ENCODE results near the gene OR52E5. TPM values are rescaled to one million over a fixed set of nuclear protein-coding genes. Genes with fewer than 3 reads are reported as not detected.

OR52E5 gene
- total RNA-seq, 2 donors from 2014 or later, result not detected

GRCh38 chr11:5923427-5923776 lies 30.4 kb downstream of the OR52E5 start:
- H3K4me3 ChIP-seq, result no peak overlapping the region
- no peaks in the 10 kb centered on the region for H3K4me1 ChIP-seq (ENCODE audit: control insufficient read depth in 1 of 2, low read depth in 2 of 2)
- no peaks in the 10 kb centered on the region for H3K9me3 ChIP-seq
- no peaks in the 10 kb centered on the region for H3K27me3 ChIP-seq (replicated peaks; ENCODE audit: insufficient read depth)
- no peak for ATAC-seq (ENCODE audit: insufficient number of reproducible peaks, low FRiP score, low read depth)
- no peaks in the 10 kb centered on the region for H3K36me3 ChIP-seq
- TF ChIP-seq CTCF (IDR thresholded peaks at IDR 0.05), result no peak
- no peak overlapping the region for H3K27ac ChIP-seq
- no peak for DNase-seq (ENCODE audit: low spot score)

- H3K36me3 ChIP-seq, result no peaks in the 10 kb centered on the region
- no peak overlapping the region for H3K4me3 ChIP-seq
- ATAC-seq (ENCODE audit: insufficient number of reproducible peaks, low FRiP score, low read depth) (no peak), DNase-seq (ENCODE audit: low spot score) (no peak)
- H3K27me3 ChIP-seq (replicated peaks; ENCODE audit: insufficient read depth), result no peaks in the 10 kb centered on the region
- H3K4me1 ChIP-seq (ENCODE audit: control insufficient read depth in 1 of 2, low read depth in 2 of 2), result no peaks in the 10 kb centered on the region
- no peak for TF ChIP-seq CTCF (IDR thresholded peaks at IDR 0.05)
- no peak overlapping the region for H3K27ac ChIP-seq
- H3K9me3 ChIP-seq, result no peaks in the 10 kb centered on the region
Observed at GRCh38 chr11:5923794-5924193, 30.8 kb downstream of the OR52E5 start.

GRCh38 chr11:5928271-5928670 lies 35.3 kb downstream of the OR52E5 start:
- no peaks in the 10 kb centered on the region for H3K27me3 ChIP-seq (replicated peaks; ENCODE audit: insufficient read depth)
- H3K9me3 ChIP-seq, result no peaks in the 10 kb centered on the region
- no peak for DNase-seq (ENCODE audit: low spot score)
- H3K36me3 ChIP-seq, result no peaks in the 10 kb centered on the region
- no peaks in the 10 kb centered on the region for H3K4me1 ChIP-seq (ENCODE audit: control insufficient read depth in 1 of 2, low read depth in 2 of 2)
- no peak for TF ChIP-seq CTCF (IDR thresholded peaks at IDR 0.05)
- no peak for ATAC-seq (ENCODE audit: insufficient number of reproducible peaks, low FRiP score, low read depth)
- no peak overlapping the region for H3K4me3 ChIP-seq
- no peak overlapping the region for H3K27ac ChIP-seq

GRCh38 chr11:5928811-5929210 lies 35.8 kb downstream of the OR52E5 start:
- Histone ChIP-seq H3K36me3 (no peaks in the 10 kb centered on the region), H3K4me3 (no peak overlapping the region), H3K4me1 (ENCODE audit: control insufficient read depth in 1 of 2, low read depth in 2 of 2) (no peaks in the 10 kb centered on the region), H3K9me3 (no peaks in the 10 kb centered on the region), H3K27me3 (replicated peaks; ENCODE audit: insufficient read depth) (no peaks in the 10 kb centered on the region), H3K27ac (no peak overlapping the region)
- DNase-seq (ENCODE audit: low spot score), result no peak
- no peak for TF ChIP-seq CTCF (IDR thresholded peaks at IDR 0.05)
- no peak for ATAC-seq (ENCODE audit: insufficient number of reproducible peaks, low FRiP score, low read depth)

GRCh38 chr11:5929571-5930368 lies 36.8 kb downstream of the OR52E5 start:
- Histone ChIP-seq H3K27me3 (replicated peaks; ENCODE audit: insufficient read depth) (no peaks in the 10 kb centered on the region), H3K36me3 (no peaks in the 10 kb centered on the region), H3K4me3 (no peak overlapping the region), H3K9me3 (no peaks in the 10 kb centered on the region), H3K27ac (no peak overlapping the region), H3K4me1 (ENCODE audit: control insufficient read depth in 1 of 2, low read depth in 2 of 2) (no peaks in the 10 kb centered on the region)
- ATAC-seq (ENCODE audit: insufficient number of reproducible peaks, low FRiP score, low read depth) (no peak), DNase-seq (ENCODE audit: low spot score) (no peak)
- no peak for TF ChIP-seq CTCF (IDR thresholded peaks at IDR 0.05)

Data from thoracic aorta (tissue), 2 donors.